HEK293 (cell line): ENCODE measurements around the gene HLA-DRB1.
"Not testable (repeated sequence)": the region's sequence is repeated elsewhere in the genome, so short reads cannot be mapped to it uniquely, and the experiment has no call there.

Experiments used
- CTCF ChIA-PET: fragments of 350-600 bp; formaldehyde crosslinking; extraction: SDS; loops from one replicate; lab custom pipeline; 2021; ENCODE audit warnings: antibody characterized with exemption; lab: Yijun Ruan, JAX
- POLR2A ChIA-PET: fragments of 300-600 bp; formaldehyde crosslinking; extraction: SDS; loops from one replicate; lab custom pipeline; 2020; ENCODE audit warnings: antibody characterized with exemption, inconsistent platforms; lab: Yijun Ruan, JAX
- H3K27ac ChIP-seq: fragments of 200-500 bp; sonication (Bioruptor generic); 2 replicates; pipeline ENCODE4 v1.5.1; 2014; ENCODE audit warnings: low read depth, low read length, control low read depth, inconsistent platforms; ENCODE audit errors: extremely low read depth
- H3K36me3 ChIP-seq, 2 experiments: fragments of 200-500 bp in 1 of 2; sonication (Bioruptor generic) in 1 of 2; 1 replicate in 1 of 2; 2 replicates in 1 of 2; pipeline ENCODE4 v1.5.1; 2014 to 2017; ENCODE audit warnings: inconsistent platforms in 2 of 2, low read length in 2 of 2; ENCODE audit not compliant: control insufficient read depth in 2 of 2, insufficient read depth in 1 of 2
- H3K4me1 ChIP-seq: fragments of 200-500 bp; sonication (Bioruptor generic); 2 replicates; pipeline ENCODE4 v1.5.1; 2014; ENCODE audit warnings: mild to moderate bottlenecking, low read length, inconsistent platforms; ENCODE audit not compliant: control insufficient read depth, insufficient read depth
- H3K4me3 ChIP-seq: 2 replicates; pipeline ENCODE4 v1.5.1; 2011; ENCODE audit warnings: low read depth, mild to moderate bottlenecking, control low read depth, low read length, moderate library complexity
- H3K9me3 ChIP-seq: fragments of 200-500 bp; sonication (Bioruptor generic); 2 replicates; pipeline ENCODE4 v1.5.1; 2014; ENCODE audit warnings: low read depth, low read length, inconsistent platforms; ENCODE audit not compliant: control insufficient read depth, insufficient read depth
- PATZ1 ChIP-seq: fragments of 450-650 bp; formaldehyde crosslinking; IDR thresholded peaks from 2 replicates; pipeline ENCODE4 v1.5.1; 2016; ENCODE audit warnings: missing biosample characterization, missing genetic modification characterization
- REST ChIP-seq: fragments of 450-650 bp; formaldehyde crosslinking; IDR thresholded peaks from 2 replicates; pipeline ENCODE4 v1.5.1; 2016; ENCODE audit warnings: missing biosample characterization, missing genetic modification characterization
- ZNF112 ChIP-seq: fragments of 450-650 bp; formaldehyde crosslinking; IDR thresholded peaks from 2 replicates; pipeline ENCODE4 v1.5.0; 2017; ENCODE audit warnings: missing biosample characterization, missing genetic modification characterization
- ZNF140 ChIP-seq: fragments of 450-650 bp; formaldehyde crosslinking; IDR thresholded peaks from 2 replicates; pipeline ENCODE4 v1.5.1; 2016; ENCODE audit warnings: missing biosample characterization, missing genetic modification characterization
- ZNF146 ChIP-seq: fragments of 450-650 bp; formaldehyde crosslinking; IDR thresholded peaks from 2 replicates; pipeline ENCODE4 v1.5.1; 2016; ENCODE audit warnings: missing biosample characterization, missing genetic modification characterization
- ZNF19 ChIP-seq: fragments of 450-650 bp; formaldehyde crosslinking; IDR thresholded peaks from 2 replicates; pipeline ENCODE4; 2016; ENCODE audit warnings: missing biosample characterization, missing genetic modification characterization, low read depth
- ZNF223 ChIP-seq: fragments of 450-650 bp; formaldehyde crosslinking; IDR thresholded peaks from 2 replicates; pipeline ENCODE4 v1.5.1; 2016; ENCODE audit warnings: missing biosample characterization, missing genetic modification characterization
- ZNF354C ChIP-seq: fragments of 450-650 bp; formaldehyde crosslinking; IDR thresholded peaks from 2 replicates; pipeline ENCODE4 v1.5.1; 2016; ENCODE audit warnings: missing biosample characterization, missing genetic modification characterization, low read depth, borderline replicate concordance
- ZNF362 ChIP-seq: fragments of 450-650 bp; formaldehyde crosslinking; IDR thresholded peaks from 2 replicates; pipeline ENCODE4 v1.5.1; 2016; ENCODE audit warnings: missing biosample characterization, missing genetic modification characterization
- ZNF391 ChIP-seq: fragments of 450-650 bp; formaldehyde crosslinking; IDR thresholded peaks from 2 replicates; pipeline ENCODE4 v1.5.1; 2016; ENCODE audit warnings: low read depth, missing biosample characterization, missing genetic modification characterization, borderline replicate concordance
- ZNF394 ChIP-seq: fragments of 450-650 bp; formaldehyde crosslinking; IDR thresholded peaks from 2 replicates; pipeline ENCODE4 v1.5.1; 2016; ENCODE audit warnings: missing biosample characterization, missing genetic modification characterization, mild to moderate bottlenecking, moderate library complexity, borderline replicate concordance
- ZNF426 ChIP-seq: fragments of 450-650 bp; formaldehyde crosslinking; IDR thresholded peaks from 2 replicates; pipeline ENCODE4 v1.5.1; 2017; ENCODE audit warnings: missing biosample characterization, missing genetic modification characterization, mild to moderate bottlenecking, inconsistent platforms, moderate library complexity
- ZNF48 ChIP-seq: fragments of 450-650 bp; formaldehyde crosslinking; IDR thresholded peaks from 2 replicates; pipeline ENCODE4 v1.5.1; 2016; ENCODE audit warnings: missing biosample characterization, missing genetic modification characterization
- ZNF544 ChIP-seq: fragments of 450-650 bp; formaldehyde crosslinking; IDR thresholded peaks from 2 replicates; pipeline ENCODE4 v1.5.0; 2017; ENCODE audit warnings: missing biosample characterization, missing genetic modification characterization
- ZNF548 ChIP-seq: fragments of 450-650 bp; formaldehyde crosslinking; IDR thresholded peaks from 2 replicates; pipeline ENCODE4 v1.5.1; 2016; ENCODE audit warnings: missing biosample characterization, missing genetic modification characterization
- ZNF549 ChIP-seq: fragments of 450-650 bp; IDR thresholded peaks from 2 replicates; pipeline ENCODE4 v1.5.1; 2018; ENCODE audit warnings: missing biosample characterization, missing genetic modification characterization, mild to moderate bottlenecking, inconsistent platforms, moderate library complexity
- ZNF558 ChIP-seq: fragments of 450-650 bp; formaldehyde crosslinking; IDR thresholded peaks from 2 replicates; pipeline ENCODE4 v1.5.1; 2016; ENCODE audit warnings: missing biosample characterization, missing genetic modification characterization
- ZNF623 ChIP-seq: fragments of 450-650 bp; formaldehyde crosslinking; IDR thresholded peaks from 2 replicates; pipeline ENCODE4 v1.5.1; 2016; ENCODE audit warnings: missing biosample characterization, missing genetic modification characterization
- ZNF624 ChIP-seq: fragments of 450-650 bp; formaldehyde crosslinking; IDR thresholded peaks from 2 replicates; pipeline ENCODE4 v1.5.1; 2017; ENCODE audit warnings: missing biosample characterization, missing genetic modification characterization
- ZNF626 ChIP-seq: fragments of 450-650 bp; sonication (Bioruptor Pico); formaldehyde crosslinking; IDR thresholded peaks from 2 replicates; pipeline ENCODE4 v1.5.1; 2018; ENCODE audit warnings: missing biosample characterization, missing genetic modification characterization, inconsistent platforms
- ZNF645 ChIP-seq: fragments of 450-650 bp; formaldehyde crosslinking; IDR thresholded peaks from 2 replicates; pipeline ENCODE4; 2016; ENCODE audit warnings: missing biosample characterization, missing genetic modification characterization
- ZNF660 ChIP-seq: fragments of 450-650 bp; IDR thresholded peaks from 2 replicates; pipeline ENCODE4 v1.5.1; 2018; ENCODE audit warnings: missing biosample characterization, mild to moderate bottlenecking, missing genetic modification characterization
- ZNF701 ChIP-seq: fragments of 450-650 bp; formaldehyde crosslinking; IDR thresholded peaks from 2 replicates; pipeline ENCODE4 v1.5.1; 2016; ENCODE audit warnings: missing biosample characterization, missing genetic modification characterization

Gene HLA-DRB1

GRCh38 chr6:32551410-32551809 is 38.2 kb downstream of the HLA-DRB1 start (continued):
- no peak for TF ChIP-seq PATZ1
- TF ChIP-seq ZNF426 (tag by site-specific recombination): no peak
- TF ChIP-seq ZNF140 (tag by site-specific recombination): no peak

GRCh38 chr6:32539839-32540238 is 49.8 kb downstream of the HLA-DRB1 start:
- Histone ChIP-seq H3K36me3 (no peaks in the 10 kb centered on the region), H3K4me1 (no peaks in the 10 kb centered on the region), H3K4me3 (no peak overlapping the region), H3K27ac (no peak overlapping the region), H3K9me3 (no peaks in the 10 kb centered on the region)
- CTCF ChIA-PET: interaction anchor here (0.6 to 1.7 kb wide), 4 partner anchors 107 to 1708 kb away, joined by 3 to 7 read pairs (median 4); no protein-coding TSS in a partner anchor
- POLR2A ChIA-PET: no interaction called here
- TF ChIP-seq ZNF623 (tag by site-specific recombination): no peak
- no peak for TF ChIP-seq ZNF624 (tag by site-specific recombination)
- TF ChIP-seq ZNF354C (tag by site-specific recombination): no peak
- TF ChIP-seq ZNF549 (tag by site-specific recombination): no peak
- TF ChIP-seq ZNF391: no peak
- TF ChIP-seq ZNF645 (tag by site-specific recombination): no peak
- TF ChIP-seq ZNF548 (tag by site-specific recombination): no peak
- no peak for TF ChIP-seq REST (tag by site-specific recombination)

- H3K4me1 ChIP-seq, H3K36me3 ChIP-seq, H3K27ac ChIP-seq, POLR2A ChIA-PET, H3K9me3 ChIP-seq, H3K4me3 ChIP-seq: not testable (repeated sequence)
- CTCF ChIA-PET: interaction anchor here (0.6 kb wide), 1 partner anchor 33 kb away, joined by 3 read pairs; no protein-coding TSS in a partner anchor
These were observed 59.2 kb downstream of the HLA-DRB1 start for GRCh38 chr6:32530431-32530793.

- ChIA-PET POLR2A (no interaction called here), CTCF (interaction anchor here (0.6 kb wide), 2 partner anchors 33 to 247 kb away, joined by 3 to 5 read pairs; no protein-coding TSS in a partner anchor)
- H3K4me3 ChIP-seq: no peak within 1 kb of the TSS
- TF ChIP-seq ZNF701 (tag by site-specific recombination): no peak
- TF ChIP-seq ZNF544: no peak
- TF ChIP-seq ZNF19: no peak
- no peak for TF ChIP-seq ZNF223 (tag by site-specific recombination)
- TF ChIP-seq ZNF362: no peak
- TF ChIP-seq ZNF112 (tag by site-specific recombination): no peak
- no peak for TF ChIP-seq ZNF660 (tag by site-specific recombination)
- no peak for TF ChIP-seq ZNF626
- TF ChIP-seq ZNF48 (tag by site-specific recombination): no peak
- TF ChIP-seq ZNF146 (tag by site-specific recombination): no peak
- no peak for TF ChIP-seq ZNF558 (tag by site-specific recombination)
- no peak for TF ChIP-seq ZNF394
These were observed 59.8 kb downstream of the HLA-DRB1 start, which contains the start of gene HLA-DRB5 for GRCh38 chr6:32529697-32530430. Gene HLA-DRB5, minus strand, starts transcription at chr6:32530287. Its CDS starts 63 bp downstream, at chr6:32530224.

More at GRCh38 chr6:32529697-32530430, 59.8 kb downstream of the HLA-DRB1 start, which contains the start of gene HLA-DRB5:
- H3K4me1 ChIP-seq: no peaks in the 10 kb centered on the region
- no peak within 1 kb of the TSS for H3K27ac ChIP-seq
- no peaks in the 10 kb centered on the region for H3K36me3 ChIP-seq
- H3K9me3 ChIP-seq: no peaks in the 10 kb centered on the region
